Measurements from ENCODE around the gene SYT14.
"Not testable (repeated sequence)": the region's sequence is repeated elsewhere in the genome, so short reads cannot be mapped to it uniquely, and the experiment has no call there.

The SYT14 gene

DNA sequence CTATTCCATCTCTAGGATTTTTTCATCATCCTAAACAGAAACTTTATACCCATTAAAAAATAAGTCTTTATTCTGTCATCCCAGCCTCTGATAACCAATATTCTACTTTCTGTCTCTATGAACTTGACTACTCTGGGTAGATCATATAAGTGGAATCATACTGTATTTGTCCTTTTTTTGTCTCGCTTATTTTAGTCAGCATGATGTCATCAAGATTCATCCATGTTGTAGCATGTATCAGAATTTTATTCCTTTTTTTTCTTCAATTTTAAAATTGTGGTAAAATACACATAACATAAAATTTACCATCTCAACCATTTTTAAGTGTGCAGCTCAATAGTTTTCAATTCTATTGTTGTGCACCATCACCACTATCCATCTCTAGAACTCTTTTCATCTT lies 90.0 kb downstream of the SYT14 start:
- FAIRE-seq: peak; percentile 19

- no peak for FAIRE-seq
These were observed 93.5 kb downstream of the SYT14 start for GRCh38 chr1:210031473-210031872.

GRCh38 chr1:210043058-210043457 lies 105.0 kb downstream of the SYT14 start:
- peak; percentile 58 for FAIRE-seq

DNA sequence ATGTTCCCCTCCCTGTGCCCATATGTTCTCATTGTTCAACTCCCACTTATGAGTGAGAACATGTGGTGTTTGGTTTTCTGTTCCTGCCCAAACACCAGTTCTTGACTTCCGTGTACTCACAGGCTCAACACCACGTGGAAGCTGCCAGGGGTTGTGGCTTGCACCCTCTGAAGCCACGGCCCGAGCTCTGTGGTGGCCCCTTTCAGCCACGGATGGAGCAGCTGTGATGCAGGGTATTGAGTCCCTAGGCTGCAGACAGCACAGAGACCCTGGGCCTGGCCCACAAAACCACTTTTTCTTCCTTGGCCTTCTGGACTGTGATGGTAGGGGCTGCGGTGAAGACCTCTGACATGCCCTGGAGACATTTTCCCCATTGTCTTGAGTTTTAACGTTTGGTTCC lies 111.6 kb downstream of the SYT14 start:
- no peak for FAIRE-seq

- FAIRE-seq: not testable (repeated sequence)
These were observed 112.5 kb downstream of the SYT14 start for GRCh38 chr1:210050491-210050890.

DNA sequence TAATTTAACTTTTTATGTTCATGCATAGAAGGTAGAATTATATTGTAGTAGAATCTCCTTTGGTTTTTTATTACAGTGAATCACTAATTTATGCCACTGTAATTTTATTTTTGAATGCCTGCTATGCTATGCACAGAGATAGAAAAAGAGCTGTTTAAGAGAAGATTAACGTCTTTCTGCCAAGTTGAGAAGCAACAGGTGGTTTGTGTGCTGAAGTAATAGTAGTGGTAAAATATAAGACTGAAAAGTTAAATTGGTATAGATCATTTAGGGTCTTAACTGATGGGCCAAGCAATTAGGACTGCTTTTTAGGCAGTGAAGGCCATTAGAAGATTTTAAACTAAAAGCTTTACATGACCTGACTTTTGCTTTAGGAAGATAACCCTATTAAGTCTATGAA lies 115.1 kb downstream of the SYT14 start:
- peak; percentile 15 for FAIRE-seq

DNA sequence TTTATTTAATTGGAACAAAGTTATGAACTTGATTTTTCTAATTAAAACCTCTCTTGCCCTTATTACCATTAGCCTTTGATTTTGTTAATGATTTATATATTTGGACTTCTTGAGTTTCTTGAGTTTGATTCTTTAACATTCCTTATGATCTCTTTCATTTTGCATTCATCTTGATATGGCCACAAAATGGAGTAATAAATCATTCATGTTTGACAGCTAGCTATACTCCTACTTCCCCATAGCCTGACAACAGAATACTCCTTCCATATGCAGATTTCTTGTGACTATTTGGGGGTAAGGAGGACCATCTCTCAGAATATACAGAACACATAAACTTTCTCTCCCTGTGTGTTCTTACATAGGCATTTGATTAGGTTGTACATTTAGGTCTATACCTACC lies 119.6 kb downstream of the SYT14 start:
- FAIRE-seq: no peak

- no peak for FAIRE-seq
These were observed 124.0 kb downstream of the SYT14 start for GRCh38 chr1:210061992-210062391.

DNA sequence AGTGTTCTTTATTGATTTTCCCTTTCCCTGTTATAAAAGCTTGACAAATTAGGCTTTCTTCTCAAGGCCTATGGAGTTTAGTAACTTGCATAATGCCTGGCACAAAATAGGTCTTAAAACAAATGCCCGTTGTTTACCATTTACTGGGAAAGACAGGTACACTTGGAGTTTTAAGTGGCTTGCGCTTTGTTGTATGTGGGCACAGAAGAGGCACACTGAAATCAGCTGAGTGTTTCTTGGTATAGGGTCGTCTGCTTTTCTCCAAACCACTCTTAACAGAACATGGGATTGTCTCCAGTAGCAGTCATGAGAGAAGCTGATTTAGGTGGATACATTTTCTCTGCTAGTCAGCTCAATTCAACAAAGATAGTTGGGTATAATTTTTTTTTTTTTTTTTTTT lies 132.5 kb downstream of the SYT14 start:
- FAIRE-seq: no peak

- FAIRE-seq: no peak
These were observed 134.1 kb downstream of the SYT14 start for GRCh38 chr1:210072129-210072528.

- FAIRE-seq: no peak
These were observed 135.0 kb downstream of the SYT14 start for GRCh38 chr1:210072896-210073504.

GRCh38 chr1:210074904-210075303 lies 136.9 kb downstream of the SYT14 start:
- no peak for FAIRE-seq

GRCh38 chr1:210076620-210077019 lies 138.6 kb downstream of the SYT14 start:
- FAIRE-seq: no peak

DNA sequence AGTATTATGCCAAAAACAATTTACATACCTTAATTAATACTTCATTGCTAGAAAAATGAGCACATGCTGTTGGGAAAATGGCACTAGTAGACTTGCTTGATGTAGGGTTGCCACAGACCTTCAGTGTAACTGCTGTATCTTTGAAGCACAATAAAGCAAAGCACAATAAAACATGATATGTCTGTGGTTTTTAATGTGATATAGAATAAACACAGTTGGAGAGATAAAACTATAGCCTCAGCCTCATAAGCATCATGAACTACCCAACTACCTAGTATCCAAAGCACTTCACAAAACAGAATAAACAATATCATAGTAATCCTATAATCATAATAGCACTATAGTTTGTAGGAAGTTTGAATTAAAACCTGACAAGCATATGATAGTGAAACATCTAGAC lies 143.5 kb downstream of the SYT14 start:
- FAIRE-seq: no peak

DNA sequence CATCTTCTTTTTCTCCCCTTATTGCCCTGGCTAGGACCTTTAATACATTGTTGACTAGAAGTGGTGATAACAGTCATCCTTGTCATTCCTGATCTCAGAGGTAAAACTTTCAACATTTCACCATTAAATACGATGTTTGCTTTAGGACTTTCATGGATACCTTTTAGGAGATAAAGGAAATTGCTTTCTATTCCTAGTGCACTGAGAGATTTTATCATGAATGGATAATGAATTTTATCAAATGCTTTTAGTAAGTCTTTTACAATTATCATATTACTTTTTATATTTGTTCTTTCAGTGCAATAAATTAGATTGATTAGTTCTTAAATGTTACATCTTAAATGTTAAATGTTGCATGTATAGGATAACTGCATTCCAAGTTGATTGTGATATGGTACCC lies 147.3 kb downstream of the SYT14 start:
- peak; percentile 47 for FAIRE-seq

- FAIRE-seq: no peak
These were observed 149.0 kb downstream of the SYT14 start for GRCh38 chr1:210087058-210087457.

- no peak for FAIRE-seq
These were observed 151.8 kb downstream of the SYT14 start for GRCh38 chr1:210089855-210090254.

GRCh38 chr1:210092366-210092765 lies 154.3 kb downstream of the SYT14 start:
- no peak for FAIRE-seq

GRCh38 chr1:210093461-210093860 lies 155.4 kb downstream of the SYT14 start:
- FAIRE-seq: no peak

- FAIRE-seq: no peak
These were observed 160.3 kb downstream of the SYT14 start for GRCh38 chr1:210098356-210098755.

- no peak for FAIRE-seq
These were observed 161.9 kb downstream of the SYT14 start for GRCh38 chr1:210099921-210100320.

DNA sequence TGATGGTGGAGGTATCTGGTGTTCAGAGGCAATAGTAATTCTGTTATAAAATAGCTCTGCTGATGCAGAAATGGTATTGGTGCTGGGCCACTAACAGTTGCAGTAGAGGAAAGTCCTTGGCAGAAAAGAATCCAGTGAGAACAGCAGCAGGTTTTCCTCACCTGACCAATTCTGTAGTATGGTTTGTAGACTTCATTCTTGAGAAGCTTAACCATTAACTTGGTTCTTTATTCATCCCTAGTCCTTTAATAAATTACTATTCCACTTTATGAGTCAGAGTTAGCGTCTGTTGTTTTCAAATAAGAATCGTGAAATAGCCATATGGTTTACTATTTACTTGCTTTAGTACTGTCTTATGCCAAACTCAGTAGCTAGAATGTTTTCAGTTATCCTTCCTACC lies 166.1 kb downstream of the SYT14 start:
- no peak for FAIRE-seq

DNA sequence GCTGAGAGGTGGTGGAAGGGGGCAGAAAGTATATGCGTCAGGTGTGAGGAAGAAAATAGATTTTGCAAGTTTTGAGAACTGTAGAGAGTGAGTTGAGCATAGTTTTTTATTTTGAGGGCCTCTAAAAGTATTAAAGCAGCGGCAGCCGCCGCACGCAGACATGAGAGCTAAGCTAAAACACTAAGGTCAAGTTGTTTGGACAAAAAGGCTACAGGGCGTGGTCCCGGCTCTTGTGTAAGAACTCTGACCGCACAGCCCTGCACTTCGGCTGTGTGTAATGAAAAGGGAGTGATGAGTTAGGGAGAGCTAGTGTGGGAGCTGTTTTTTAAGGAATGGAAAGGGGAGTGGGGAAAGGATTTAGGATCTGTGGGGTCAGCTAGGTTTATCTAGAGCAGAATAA lies 174.9 kb downstream of the SYT14 start:
- not testable (repeated sequence) for FAIRE-seq

- peak; percentile 80 for FAIRE-seq
These were observed 179.2 kb downstream of the SYT14 start for GRCh38 chr1:210117198-210117597.

- FAIRE-seq: no peak
These were observed 179.7 kb downstream of the SYT14 start for GRCh38 chr1:210117681-210118170.
